ENCODE measurements around the gene MMP21. TPM values are rescaled to one million over a fixed set of nuclear protein-coding genes. Genes with fewer than 3 reads are reported as not detected.

MMP21 gene
- polyA plus RNA-seq, 3 donors: 0.28 TPM; not detected in 2

GRCh38 chr10:125783957-125784356 is 8.3 kb upstream of the MMP21 start:
- Mint-ChIP-seq H3K9me3 (peaks cover 0 to 3% (median 2%) of the 10 kb centered on the region in 7 donors), H3K36me3 (peaks cover 12 to 15% of the 10 kb centered on the region in 2 donors), H3K27ac (no peak overlapping the region), H3K4me1 (peaks cover 2% of the 10 kb centered on the region), H3K27me3 (ENCODE audit: low read depth in 3 of 3) (peaks cover 0 to 4% (median 3%) of the 10 kb centered on the region in 3 donors), H3K4me3 (no peak overlapping the region)
- 0% methylated on average over 1 of the region's 6 CpGs for WGBS (ENCODE audit: insufficient coverage)
- intact Hi-C loops (cut with micrococcal nuclease): no loop called here
- Histone ChIP-seq H3K4me3 (replicated peaks in 1 of 3; ENCODE audit: low read depth in 2 of 3, low read length in 3 of 3) (no peak overlapping the region), H3K4me1 (ENCODE audit: control insufficient read depth in 1 of 2, insufficient read depth in 2 of 2, low read length in 2 of 2) (no peaks in the 10 kb centered on the region), H3K79me2 (ENCODE audit: insufficient read depth, low read length) (no peaks in the 10 kb centered on the region), H3K4me2 (replicated peaks; ENCODE audit: extremely low read depth, low read length, poor library complexity, severe bottlenecking) (no peak overlapping the region), H3K27me3 (ENCODE audit: control insufficient read depth in 2 of 2, insufficient read depth in 2 of 2, low read length in 2 of 2) (no peaks in the 10 kb centered on the region), H3K9ac (ENCODE audit: insufficient read depth, low read length, poor library complexity, severe bottlenecking) (no peak overlapping the region), H4K20me1 (ENCODE audit: insufficient read depth, low read length) (no peaks in the 10 kb centered on the region), H2AFZ (ENCODE audit: insufficient read depth, low read depth, low read length, poor library complexity, severe bottlenecking) (no peak overlapping the region), H3K27ac (ENCODE audit: low read depth in 1 of 2, low read length in 2 of 2) (no peak overlapping the region), H3K36me3 (replicated peaks in 1 of 2; ENCODE audit: control insufficient read depth in 1 of 2, insufficient read depth in 2 of 2, low read length in 2 of 2) (peaks cover 2 to 17% of the 10 kb centered on the region in 2 donors), H3K9me3 (replicated peaks in 1 of 2; ENCODE audit: control insufficient read depth in 1 of 2, insufficient read depth in 1 of 2, low read length in 2 of 2) (no peaks in the 10 kb centered on the region)
- no peak for TF ChIP-seq CTCF (IDR thresholded peaks at IDR 0.05)
- no peak for DNase-seq

- no peak overlapping the region for H3K27ac Mint-ChIP-seq
- H3K27me3 Mint-ChIP-seq (ENCODE audit: low read depth in 3 of 3): peaks cover 0 to 4% (median 3%) of the 10 kb centered on the region in 3 donors
Observed at GRCh38 chr10:125783408-125783807, 7.8 kb upstream of the MMP21 start.

More at GRCh38 chr10:125783408-125783807, 7.8 kb upstream of the MMP21 start:
- no peak overlapping the region for H2AFZ ChIP-seq (ENCODE audit: insufficient read depth, low read depth, low read length, poor library complexity, severe bottlenecking)
- 98% methylated on average over 7 of the region's 7 CpGs for WGBS (ENCODE audit: insufficient coverage)
- no peaks in the 10 kb centered on the region for H3K79me2 ChIP-seq (ENCODE audit: insufficient read depth, low read length)
- H3K36me3 Mint-ChIP-seq: peaks cover 6 to 10% of the 10 kb centered on the region in 2 donors
- no peak overlapping the region for H3K4me3 Mint-ChIP-seq
- intact Hi-C loops (cut with micrococcal nuclease): no loop called here
- no peak overlapping the region for H3K27ac ChIP-seq (ENCODE audit: low read depth in 1 of 2, low read length in 2 of 2)
- peaks cover 0 to 3% (median 2%) of the 10 kb centered on the region in 7 donors for H3K9me3 Mint-ChIP-seq
- no peaks in the 10 kb centered on the region for H3K9me3 ChIP-seq (replicated peaks in 1 of 2; ENCODE audit: control insufficient read depth in 1 of 2, insufficient read depth in 1 of 2, low read length in 2 of 2)
- no peak for DNase-seq
- no peaks in the 10 kb centered on the region for H4K20me1 ChIP-seq (ENCODE audit: insufficient read depth, low read length)
- no peak overlapping the region for H3K4me3 ChIP-seq (replicated peaks in 1 of 3; ENCODE audit: low read depth in 2 of 3, low read length in 3 of 3)
- no peak overlapping the region for H3K4me2 ChIP-seq (replicated peaks; ENCODE audit: extremely low read depth, low read length, poor library complexity, severe bottlenecking)
- H3K27me3 ChIP-seq (ENCODE audit: control insufficient read depth in 2 of 2, insufficient read depth in 2 of 2, low read length in 2 of 2): no peaks in the 10 kb centered on the region
- H3K4me1 ChIP-seq (ENCODE audit: control insufficient read depth in 1 of 2, insufficient read depth in 2 of 2, low read length in 2 of 2): no peaks in the 10 kb centered on the region
- peaks cover 0 to 12% of the 10 kb centered on the region in 2 donors for H3K36me3 ChIP-seq (replicated peaks in 1 of 2; ENCODE audit: control insufficient read depth in 1 of 2, insufficient read depth in 2 of 2, low read length in 2 of 2)
- H3K9ac ChIP-seq (ENCODE audit: insufficient read depth, low read length, poor library complexity, severe bottlenecking): no peak overlapping the region
- peaks cover 2% of the 10 kb centered on the region for H3K4me1 Mint-ChIP-seq
- no peak for TF ChIP-seq CTCF (IDR thresholded peaks at IDR 0.05)

Measured in CD14-positive monocyte (primary cell).